GM12878 (cell line): ENCODE results near the gene JAGN1. TPM values are rescaled to one million over a fixed set of nuclear protein-coding genes. Genes with fewer than 3 reads are reported as not detected.

ENCODE experiments used
- BRCA1 ChIP-seq: IDR thresholded peaks from 2 replicates; pipeline ENCODE4 v1.6.1; 2011; ENCODE audit warnings: low read depth, low read length, improper control_type of control experiment
- CREB1 ChIP-seq: IDR thresholded peaks from 2 replicates; pipeline ENCODE4 v1.6.1; 2012; ENCODE audit warnings: low read depth, mild to moderate bottlenecking, inconsistent platforms
- E4F1 ChIP-seq: fragments of 450-650 bp; IDR thresholded peaks from 2 replicates; pipeline ENCODE4 v1.6.1; 2018; ENCODE audit warnings: borderline replicate concordance, mild to moderate bottlenecking; ENCODE audit not compliant: partially characterized antibody
- HDAC6 ChIP-seq: fragments of 200-600 bp; sonication (generic); IDR thresholded peaks from one replicate; pipeline ENCODE4 v1.8.0; 2017; ENCODE audit warnings: antibody characterized with exemption; ENCODE audit not compliant: unreplicated experiment
- MYC ChIP-seq: IDR thresholded peaks from 2 replicates; pipeline ENCODE4 v1.6.1; 2011; ENCODE audit warnings: mild to moderate bottlenecking, low read length, moderate library complexity, inconsistent platforms; ENCODE audit not compliant: insufficient read depth, insufficient replicate concordance, insufficient read length, severe bottlenecking
- NR2F1 ChIP-seq: fragments of 450-650 bp; conservative IDR thresholded peaks from 2 replicates; pipeline ENCODE4 v1.6.1; 2017; ENCODE audit warnings: mild to moderate bottlenecking
- PAX8 ChIP-seq: fragments of 450-650 bp; IDR thresholded peaks from 2 replicates; pipeline ENCODE4 v1.6.1; 2017; ENCODE audit warnings: mild to moderate bottlenecking, moderate library complexity
- SPI1 ChIP-seq: IDR thresholded peaks from 2 replicates; pipeline ENCODE4 v1.6.1; 2011; ENCODE audit warnings: low read depth, mild to moderate bottlenecking, low read length, moderate library complexity, borderline replicate concordance; ENCODE audit not compliant: insufficient read depth
- USF2 ChIP-seq: IDR thresholded peaks from 2 replicates; pipeline ENCODE4 v1.6.1; 2011; ENCODE audit warnings: low read depth, low read length, improper control_type of control experiment, borderline replicate concordance
- ZBTB11 ChIP-seq: fragments of 450-650 bp; formaldehyde crosslinking; IDR thresholded peaks from 2 replicates; pipeline ENCODE4 v1.5.0; 2022; ENCODE audit warnings: mild to moderate bottlenecking, missing genetic modification characterization
- polyA plus RNA-seq, 11 experiments: library from polyadenylated mRNA; depleted of rRNA in 4 of 11; unstranded in 6 of 11; stranded (reverse) in 5 of 11; fragments of >200 nt; fragmentation: Nextera tagmentation in 4 of 11; fragmentation: Illumina TruSeq in 1 of 11; extraction: Ambion mirVana in 4 of 11; extraction: Trizol in 1 of 11; gene quantifications; 1 replicate in 1 of 11; 2 replicates in 10 of 11; pipeline versions ENCODE4 v1.2.1 to v1.2.3, GENCODE V29; 2011 to 2016; ENCODE audit warnings: inconsistent platforms in 2 of 11, missing spikeins in 2 of 11, low read depth in 1 of 11
- total RNA-seq, 4 experiments: library from RNA; depleted of rRNA in 3 of 4; stranded (reverse); fragments of >200 nt in 3 of 4; fragmentation: Illumina TruSeq in 1 of 4; extraction: Trizol in 1 of 4; gene quantifications; 2 replicates each; pipeline versions ENCODE4 v1.2.1 to v1.2.3, GENCODE V29; 2013 to 2021
- TF ChIP-seq, protein P1 (sequence below): fragments of 450-650 bp; IDR thresholded peaks from 2 replicates; pipeline ENCODE4 v1.6.1; 2017; ENCODE audit warnings: mild to moderate bottlenecking, moderate library complexity
- TF ChIP-seq, protein P2 (sequence below): fragments of 450-650 bp; IDR thresholded peaks from 2 replicates; pipeline ENCODE4 v1.6.1; 2017; ENCODE audit warnings: mild to moderate bottlenecking, moderate library complexity

JAGN1 gene
- total and polyA plus RNA-seq, 10 of the 15 experiments (the other 5 are each of a cell fraction or from before 2014, with no cell fraction given), result 23.3 to 56.0 (median 35.4) TPM

- TF ChIP-seq MYC (no peak), HDAC6 (peak; percentile 52), SPI1 (peak; percentile 29; the same call in 1 of the 2 replicates), BRCA1 (no peak), CREB1 (no peak), ZBTB11 (no peak), NR2F1 (no peak; the same call in none of the 2 replicates), PAX8 (no peak), E4F1 (no peak), USF2 (no peak)
- TF ChIP-seq, protein P1, sequence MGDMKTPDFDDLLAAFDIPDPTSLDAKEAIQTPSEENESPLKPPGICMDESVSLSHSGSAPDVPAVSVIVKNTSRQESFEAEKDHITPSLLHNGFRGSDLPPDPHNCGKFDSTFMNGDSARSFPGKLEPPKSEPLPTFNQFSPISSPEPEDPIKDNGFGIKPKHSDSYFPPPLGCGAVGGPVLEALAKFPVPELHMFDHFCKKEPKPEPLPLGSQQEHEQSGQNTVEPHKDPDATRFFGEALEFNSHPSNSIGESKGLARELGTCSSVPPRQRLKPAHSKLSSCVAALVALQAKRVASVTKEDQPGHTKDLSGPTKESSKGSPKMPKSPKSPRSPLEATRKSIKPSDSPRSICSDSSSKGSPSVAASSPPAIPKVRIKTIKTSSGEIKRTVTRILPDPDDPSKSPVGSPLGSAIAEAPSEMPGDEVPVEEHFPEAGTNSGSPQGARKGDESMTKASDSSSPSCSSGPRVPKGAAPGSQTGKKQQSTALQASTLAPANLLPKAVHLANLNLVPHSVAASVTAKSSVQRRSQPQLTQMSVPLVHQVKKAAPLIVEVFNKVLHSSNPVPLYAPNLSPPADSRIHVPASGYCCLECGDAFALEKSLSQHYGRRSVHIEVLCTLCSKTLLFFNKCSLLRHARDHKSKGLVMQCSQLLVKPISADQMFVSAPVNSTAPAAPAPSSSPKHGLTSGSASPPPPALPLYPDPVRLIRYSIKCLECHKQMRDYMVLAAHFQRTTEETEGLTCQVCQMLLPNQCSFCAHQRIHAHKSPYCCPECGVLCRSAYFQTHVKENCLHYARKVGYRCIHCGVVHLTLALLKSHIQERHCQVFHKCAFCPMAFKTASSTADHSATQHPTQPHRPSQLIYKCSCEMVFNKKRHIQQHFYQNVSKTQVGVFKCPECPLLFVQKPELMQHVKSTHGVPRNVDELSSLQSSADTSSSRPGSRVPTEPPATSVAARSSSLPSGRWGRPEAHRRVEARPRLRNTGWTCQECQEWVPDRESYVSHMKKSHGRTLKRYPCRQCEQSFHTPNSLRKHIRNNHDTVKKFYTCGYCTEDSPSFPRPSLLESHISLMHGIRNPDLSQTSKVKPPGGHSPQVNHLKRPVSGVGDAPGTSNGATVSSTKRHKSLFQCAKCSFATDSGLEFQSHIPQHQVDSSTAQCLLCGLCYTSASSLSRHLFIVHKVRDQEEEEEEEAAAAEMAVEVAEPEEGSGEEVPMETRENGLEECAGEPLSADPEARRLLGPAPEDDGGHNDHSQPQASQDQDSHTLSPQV, result no peak
- TF ChIP-seq, protein P2, sequence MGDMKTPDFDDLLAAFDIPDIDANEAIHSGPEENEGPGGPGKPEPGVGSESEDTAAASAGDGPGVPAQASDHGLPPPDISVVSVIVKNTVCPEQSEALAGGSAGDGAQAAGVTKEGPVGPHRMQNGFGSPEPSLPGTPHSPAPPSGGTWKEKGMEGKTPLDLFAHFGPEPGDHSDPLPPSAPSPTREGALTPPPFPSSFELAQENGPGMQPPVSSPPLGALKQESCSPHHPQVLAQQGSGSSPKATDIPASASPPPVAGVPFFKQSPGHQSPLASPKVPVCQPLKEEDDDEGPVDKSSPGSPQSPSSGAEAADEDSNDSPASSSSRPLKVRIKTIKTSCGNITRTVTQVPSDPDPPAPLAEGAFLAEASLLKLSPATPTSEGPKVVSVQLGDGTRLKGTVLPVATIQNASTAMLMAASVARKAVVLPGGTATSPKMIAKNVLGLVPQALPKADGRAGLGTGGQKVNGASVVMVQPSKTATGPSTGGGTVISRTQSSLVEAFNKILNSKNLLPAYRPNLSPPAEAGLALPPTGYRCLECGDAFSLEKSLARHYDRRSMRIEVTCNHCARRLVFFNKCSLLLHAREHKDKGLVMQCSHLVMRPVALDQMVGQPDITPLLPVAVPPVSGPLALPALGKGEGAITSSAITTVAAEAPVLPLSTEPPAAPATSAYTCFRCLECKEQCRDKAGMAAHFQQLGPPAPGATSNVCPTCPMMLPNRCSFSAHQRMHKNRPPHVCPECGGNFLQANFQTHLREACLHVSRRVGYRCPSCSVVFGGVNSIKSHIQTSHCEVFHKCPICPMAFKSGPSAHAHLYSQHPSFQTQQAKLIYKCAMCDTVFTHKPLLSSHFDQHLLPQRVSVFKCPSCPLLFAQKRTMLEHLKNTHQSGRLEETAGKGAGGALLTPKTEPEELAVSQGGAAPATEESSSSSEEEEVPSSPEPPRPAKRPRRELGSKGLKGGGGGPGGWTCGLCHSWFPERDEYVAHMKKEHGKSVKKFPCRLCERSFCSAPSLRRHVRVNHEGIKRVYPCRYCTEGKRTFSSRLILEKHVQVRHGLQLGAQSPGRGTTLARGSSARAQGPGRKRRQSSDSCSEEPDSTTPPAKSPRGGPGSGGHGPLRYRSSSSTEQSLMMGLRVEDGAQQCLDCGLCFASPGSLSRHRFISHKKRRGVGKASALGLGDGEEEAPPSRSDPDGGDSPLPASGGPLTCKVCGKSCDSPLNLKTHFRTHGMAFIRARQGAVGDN, result peak; percentile 89
These were observed 25.1 kb downstream of the JAGN1 start (continued) for GRCh38 chr3:9915254-9916141.
